GM21528 (cell line): ENCODE results near the gene MYH7.

Experiments used
- ATAC-seq: cut with Tn5 transposase; IDR thresholded peaks from one replicate; pipeline ENCODE4 v1.9.1; 2021; ENCODE audit warnings: mild to moderate bottlenecking, moderate library complexity; ENCODE audit not compliant: unreplicated experiment, low FRiP score

Gene MYH7

DNA sequence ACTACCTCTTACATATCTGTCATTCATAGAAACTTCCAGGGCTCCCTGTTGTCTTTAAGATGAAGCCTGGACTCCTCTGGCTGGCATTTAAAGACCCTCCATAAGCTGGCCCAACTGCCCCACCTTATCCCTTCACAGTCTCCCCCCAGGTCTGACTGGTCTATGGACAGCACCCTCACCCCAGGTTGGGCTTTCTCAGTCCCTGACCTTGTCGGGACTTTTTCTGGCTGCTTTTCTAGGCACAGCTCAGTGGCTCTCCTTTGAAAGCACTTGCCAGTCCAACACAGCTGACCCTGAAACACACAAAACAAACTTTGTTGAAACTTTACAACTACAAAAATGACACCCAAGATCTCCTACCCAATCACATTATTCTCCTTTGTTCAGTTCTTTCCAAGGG is 13.9 kb upstream of the MYH7 start:
- ATAC-seq: no peak

DNA sequence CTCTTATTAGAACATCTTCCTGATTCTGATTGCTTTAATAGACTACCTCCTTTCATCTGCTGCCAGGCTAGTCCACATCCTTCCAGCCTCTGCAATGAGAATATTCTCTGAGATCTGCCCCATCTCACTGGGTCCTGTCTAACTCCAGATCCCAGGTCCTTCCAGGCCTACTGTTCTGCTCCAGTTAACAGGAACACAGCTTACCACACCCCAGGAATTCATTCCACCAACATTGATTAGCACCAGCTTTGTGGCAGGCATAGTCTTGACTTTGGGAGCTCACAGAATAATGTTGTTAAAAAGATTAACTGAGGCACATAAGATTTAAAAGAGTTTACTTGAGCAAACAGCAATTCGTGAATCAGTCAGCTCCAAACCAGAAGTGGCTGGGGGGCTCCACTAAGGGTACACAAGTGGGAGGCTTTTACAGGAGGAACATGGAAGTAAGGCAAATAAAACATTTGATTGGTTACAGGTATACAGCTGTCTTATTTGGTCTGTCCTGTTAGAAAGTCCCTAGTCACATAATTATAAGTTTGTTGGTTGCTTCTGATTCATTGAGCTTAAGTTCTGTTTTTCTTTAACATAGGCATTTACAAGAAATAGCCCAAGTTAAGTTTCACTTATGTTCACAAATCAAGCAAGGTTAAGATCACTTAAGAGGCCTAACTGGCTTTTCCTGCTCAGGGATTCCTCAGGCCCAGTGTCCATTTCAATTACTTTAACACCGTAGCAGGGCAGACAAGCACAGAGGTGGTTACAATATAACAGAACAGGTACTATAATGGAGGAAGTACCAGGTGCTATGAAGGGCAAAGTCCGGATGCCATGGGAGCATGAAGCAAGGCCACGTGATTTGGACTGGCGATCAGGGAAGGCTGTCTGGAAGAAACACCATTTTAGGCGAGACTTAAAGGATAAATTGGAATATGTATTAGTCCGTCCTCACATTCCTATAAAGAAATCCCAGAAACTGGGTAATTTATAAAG is 12.2 kb upstream of the MYH7 start:
- ATAC-seq: no peak

DNA sequence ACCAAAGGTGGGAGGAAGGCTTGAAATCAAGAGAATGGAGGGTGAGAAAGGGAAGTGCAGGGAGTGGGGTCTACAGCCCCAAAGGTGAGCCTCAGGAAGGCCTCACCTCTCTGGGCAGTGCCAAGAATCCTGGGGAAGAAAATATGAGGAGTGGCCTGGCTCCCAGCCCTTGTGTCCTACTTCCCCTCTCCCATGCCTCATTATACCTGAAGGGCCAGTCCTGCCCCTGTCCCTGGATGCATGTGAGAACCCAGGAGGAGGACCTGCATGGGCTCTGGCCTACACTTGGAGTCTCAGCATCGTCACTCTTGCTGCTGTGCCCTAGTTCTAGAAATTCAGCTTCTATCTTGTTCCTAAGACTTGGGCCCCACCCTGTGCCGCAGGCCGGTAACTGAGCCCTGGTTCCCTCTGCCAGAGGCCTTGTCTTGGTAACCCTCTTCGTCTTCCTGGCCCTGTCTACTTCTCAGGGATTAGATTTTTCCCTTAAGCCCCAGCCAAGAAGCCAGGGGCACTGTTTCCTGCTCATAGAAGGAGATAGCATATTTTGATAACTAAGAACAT is 10.9 kb upstream of the MYH7 start:
- ATAC-seq: no peak

DNA sequence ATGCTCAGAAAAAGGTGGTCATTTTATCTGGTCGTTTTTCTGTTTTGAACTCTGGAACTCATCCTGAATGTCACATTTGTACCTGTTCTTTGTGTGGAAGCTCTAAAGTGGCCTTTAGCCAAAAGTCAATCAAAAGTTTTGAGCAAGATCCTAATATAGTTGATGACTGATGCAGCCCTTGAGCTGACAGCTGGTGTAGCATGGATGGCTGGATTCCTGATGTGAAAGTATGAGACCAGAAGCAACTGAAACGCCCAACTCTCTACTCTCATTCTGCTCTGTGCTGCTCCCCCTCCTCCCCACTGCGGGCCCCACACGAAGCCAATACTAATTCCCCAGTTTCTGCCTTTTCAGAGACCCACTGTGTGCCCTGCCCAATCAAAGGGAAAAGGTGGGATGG is 10.3 kb upstream of the MYH7 start:
- ATAC-seq: no peak

DNA sequence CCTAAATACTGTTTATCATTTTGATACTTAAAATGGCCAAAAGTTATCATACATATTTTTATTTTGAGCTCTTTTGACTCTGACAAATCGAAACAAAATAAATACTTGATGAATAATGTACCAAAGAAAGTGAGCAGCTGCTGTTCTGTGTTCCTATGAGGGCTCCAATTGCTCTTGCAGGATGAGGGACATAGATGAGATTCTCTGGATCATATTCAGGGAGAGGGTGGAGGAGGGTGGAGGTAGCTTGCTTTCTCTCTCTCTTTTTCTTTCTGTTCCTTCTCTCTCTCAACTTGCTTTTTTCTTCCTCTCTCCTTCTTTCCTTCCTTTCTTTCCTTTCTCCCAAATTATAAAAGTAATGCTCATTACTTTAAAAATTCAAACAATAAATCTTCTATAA is 8.9 kb upstream of the MYH7 start:
- no peak for ATAC-seq

DNA sequence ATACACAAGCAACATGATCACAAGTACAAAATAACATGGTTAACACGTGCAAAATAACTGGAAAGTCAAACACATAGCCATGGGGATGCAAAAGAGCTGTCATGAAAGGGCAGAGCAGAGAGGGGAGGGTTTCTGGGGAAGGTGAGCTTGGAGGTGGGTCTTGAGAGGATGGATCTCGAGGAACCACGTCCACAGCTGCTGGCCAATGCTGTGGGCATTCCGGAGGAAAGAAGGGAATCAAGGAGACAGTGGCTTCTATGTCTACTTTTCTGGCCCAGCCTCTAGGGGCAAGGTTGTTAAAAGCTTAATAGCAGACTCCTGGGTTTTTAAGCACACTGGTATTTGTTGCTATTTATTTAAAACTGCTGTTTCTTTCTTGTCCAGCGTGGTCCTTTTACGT is 8.4 kb upstream of the MYH7 start:
- ATAC-seq: no peak

DNA sequence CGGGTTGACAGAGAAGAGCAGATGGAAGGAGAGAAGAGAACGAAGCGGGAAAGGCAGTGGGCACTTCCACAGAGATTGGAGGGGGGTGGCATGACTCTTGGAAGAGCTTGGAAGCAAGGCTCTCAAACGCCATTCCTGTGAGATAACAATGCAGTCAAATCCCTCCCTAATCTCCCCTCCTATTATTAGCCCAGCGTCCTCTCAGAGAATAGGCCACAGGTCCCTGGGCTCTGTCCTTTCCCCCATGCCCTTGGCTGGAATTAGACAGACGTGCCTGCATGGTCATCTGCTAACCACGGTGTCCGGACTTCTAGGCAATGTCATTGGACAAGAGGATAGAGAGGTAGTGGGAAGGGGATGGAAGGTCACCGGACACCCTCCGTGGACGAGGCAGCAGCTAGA is 8.0 kb upstream of the MYH7 start:
- ATAC-seq: no peak

DNA sequence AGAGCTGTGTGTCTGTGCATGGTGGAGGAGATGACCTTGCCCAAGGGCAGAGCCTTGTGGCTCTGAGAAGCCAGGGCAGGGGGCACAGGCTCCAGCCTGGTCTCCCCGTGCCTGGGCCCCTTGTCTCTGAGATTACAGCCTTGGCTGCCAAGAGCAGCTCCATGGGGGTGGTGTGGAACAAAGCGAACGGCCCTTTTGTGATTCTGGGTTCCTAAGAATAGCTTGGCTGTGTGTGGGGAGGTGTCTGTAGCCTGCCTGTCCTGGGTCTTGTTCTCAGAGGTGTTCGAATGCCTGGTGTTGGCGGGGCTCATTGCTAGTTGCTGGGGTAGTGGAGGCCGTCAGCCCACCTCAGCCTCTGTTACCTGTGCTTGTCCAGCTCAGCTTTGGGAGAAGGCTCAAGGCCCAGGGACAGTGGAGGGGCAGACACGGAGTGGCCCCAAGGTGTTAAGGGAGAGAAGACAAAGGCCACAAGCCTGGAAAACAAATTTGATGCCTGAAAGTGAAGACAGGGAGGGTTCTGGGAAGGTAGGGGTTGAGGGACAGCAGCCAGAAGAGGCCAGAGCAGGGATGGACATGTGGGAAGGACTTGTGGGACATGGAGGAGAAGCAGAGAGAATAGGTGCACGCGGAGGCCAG is 7.4 kb upstream of the MYH7 start:
- ATAC-seq: no peak

DNA sequence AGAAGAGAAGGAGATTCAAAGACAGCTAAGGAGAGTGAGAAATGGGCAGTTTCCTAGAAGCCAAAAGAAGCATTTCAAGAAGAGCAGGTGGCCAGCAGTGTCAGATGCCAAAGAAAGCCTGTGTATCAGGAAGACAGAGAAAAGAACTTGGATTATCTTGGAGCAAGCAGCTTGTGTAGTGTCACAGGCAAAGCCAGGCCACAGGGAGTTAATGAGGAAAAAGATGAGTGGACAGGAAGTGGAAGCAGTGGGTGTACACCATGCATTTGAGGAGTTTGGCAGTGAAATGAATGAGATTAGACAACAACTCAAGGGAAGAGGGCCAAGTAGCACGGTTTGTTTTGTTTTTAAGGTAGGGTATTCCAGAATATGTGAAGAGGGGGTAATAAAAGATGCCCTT is 5.6 kb upstream of the MYH7 start:
- ATAC-seq: no peak

DNA sequence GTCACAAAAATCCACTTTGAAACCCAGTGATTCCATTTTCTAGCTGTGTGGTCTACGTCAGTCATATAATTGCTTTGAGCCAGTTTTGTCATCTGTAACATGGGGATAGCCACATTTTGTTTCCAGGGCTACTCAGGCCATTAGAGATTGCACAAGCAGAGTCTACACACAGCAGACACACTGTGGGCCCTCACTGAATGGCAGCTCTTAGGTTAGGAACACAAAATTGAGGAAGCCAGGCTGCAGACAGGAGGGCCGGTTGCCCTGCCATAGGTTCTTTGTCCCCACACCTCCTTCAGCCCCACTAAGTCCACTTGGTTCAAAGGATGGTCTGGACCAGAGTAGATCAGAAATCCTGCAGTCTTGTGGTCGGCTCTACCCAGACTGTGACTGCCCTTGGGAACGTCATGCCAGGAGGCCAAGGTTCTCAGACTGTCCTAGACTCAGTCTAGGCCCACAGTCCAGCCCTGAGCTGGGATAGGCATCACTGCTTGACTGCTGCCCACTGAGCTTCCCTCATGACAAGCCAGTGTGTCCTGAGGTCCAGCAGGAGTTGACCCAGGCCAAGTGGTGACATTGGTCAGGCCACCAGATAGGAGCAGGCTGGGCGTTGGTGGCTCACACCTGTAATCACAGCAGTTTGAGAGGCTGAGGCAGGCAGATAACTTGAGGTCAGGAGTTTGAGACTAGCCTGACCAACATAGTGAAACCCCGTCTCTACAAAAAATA is 3.8 kb upstream of the MYH7 start:
- no peak for ATAC-seq

DNA sequence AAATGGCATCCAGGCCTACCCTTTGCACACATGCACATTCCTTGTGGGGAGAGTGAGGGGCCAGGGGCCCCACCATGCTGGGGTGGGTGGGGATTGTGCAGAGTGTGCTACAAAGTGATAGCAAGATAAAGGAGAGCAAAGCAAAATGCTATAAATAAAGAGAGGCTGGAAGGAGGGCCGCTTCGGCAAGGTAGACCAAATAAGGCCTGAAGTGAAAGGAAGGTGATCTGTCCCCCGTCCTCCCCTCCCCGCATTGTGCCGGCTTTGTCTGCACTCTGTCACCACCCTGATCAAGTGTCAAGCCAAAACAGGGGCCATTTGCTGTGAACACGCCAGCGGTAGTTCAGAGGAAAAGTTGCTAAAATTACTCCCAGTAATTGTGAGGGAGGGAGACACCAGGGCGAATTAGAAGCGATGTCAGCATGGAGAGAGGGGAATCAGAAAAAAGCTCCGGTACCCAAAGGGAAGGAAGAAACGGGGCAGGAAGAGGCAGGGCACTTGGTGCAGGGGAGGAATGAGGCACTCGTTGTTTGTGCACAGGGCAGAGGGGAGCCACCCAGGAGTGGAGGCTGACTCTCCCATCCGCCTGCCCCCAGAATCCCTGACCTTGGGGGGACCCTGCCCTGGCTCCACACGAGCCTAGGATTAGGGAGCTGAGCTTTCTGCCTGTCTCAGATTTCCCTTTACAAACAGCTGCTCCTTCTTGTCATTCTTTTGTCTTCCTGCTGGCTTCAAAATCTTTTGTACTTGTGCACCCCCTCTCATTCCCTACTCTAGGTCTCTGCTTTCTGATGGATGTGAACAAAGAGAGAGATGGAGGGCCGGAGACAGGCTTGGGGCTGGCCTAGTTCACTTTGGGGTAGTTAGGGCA is 2.9 kb upstream of the MYH7 start:
- ATAC-seq: no peak

DNA sequence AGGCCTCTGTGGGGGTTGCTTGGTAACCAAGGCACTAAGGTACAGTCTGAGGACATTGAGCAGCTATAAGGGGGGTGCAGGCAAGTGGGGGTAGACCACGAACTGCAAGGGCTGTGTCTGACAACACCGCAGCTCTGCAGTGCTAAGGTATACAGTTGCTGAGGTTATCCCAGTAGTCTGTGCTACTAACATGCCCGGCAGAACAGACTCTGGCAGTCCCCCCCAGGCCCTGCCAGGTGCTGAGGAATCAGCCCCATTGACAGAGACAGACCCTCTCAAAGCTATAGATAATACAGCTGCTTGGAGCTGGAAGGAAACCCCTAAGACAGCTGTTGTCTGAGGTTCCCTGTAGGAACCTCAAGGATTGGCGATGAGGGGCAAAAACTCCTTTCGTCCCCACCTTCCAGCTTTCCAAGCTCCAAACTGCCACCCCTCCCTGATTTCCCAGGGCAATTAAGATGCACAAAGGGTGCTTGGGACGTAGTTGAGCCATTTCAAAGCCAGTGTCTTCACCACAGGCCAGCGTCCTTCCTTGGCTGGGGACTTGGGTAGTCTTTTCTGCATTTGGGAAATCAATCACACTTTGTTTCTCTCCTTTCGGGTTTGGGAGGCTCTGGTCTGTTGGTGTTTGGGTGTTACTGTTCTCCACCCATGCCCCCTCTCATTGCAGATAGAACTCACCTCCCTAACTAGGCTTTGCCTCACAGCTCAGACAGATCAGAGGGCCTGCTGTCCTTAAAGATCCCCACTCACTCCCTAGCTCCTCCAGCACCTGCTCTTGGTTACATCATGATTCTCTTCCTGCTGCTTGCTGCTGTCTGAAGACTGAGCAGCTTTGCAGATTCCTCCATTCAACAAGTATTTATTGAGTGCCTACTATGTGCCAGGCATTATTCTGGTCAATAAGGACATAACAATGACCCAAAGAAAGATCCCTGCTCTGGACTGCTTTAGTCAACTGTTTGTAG is 2.0 kb upstream of the MYH7 start:
- no peak for ATAC-seq

DNA sequence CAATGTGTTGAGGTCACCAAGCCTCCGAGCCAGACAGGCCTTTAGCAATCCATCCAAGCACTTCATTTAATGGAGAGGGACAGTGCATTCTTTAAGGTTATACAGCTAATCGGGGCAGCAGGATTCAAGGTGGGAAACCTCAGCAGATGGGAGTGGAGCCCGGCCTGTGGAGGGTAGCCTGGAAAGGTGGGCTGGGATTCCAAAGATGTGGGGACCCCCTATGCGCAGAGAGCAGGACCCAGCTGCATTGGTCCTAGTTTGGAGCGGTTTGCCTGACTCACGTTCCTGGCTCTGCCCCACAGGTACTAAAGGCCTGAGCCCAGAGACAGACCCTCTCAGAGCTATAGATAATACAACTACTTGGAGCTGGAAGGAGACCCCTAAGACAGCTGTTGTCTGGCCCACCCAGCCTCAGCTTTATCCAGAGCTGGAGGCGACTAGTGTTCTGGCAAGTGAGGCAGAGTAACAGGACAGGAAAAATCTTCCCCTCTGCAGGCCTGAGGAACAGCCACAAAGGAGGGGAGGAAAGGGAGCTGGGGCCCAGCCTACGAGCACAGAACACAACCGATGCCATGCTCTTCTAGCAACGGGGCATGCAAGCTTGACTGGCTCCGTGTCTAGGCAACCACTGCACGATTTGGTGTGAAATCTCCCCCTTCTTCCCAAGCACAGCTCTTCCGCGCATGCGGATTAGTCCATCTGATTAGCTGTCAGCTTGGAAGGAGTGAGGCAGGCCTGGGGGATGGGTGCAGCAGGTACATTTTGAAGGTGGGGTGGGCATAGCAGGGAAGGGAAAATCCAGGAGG is 1.1 kb upstream of the MYH7 start:
- no peak for ATAC-seq

DNA sequence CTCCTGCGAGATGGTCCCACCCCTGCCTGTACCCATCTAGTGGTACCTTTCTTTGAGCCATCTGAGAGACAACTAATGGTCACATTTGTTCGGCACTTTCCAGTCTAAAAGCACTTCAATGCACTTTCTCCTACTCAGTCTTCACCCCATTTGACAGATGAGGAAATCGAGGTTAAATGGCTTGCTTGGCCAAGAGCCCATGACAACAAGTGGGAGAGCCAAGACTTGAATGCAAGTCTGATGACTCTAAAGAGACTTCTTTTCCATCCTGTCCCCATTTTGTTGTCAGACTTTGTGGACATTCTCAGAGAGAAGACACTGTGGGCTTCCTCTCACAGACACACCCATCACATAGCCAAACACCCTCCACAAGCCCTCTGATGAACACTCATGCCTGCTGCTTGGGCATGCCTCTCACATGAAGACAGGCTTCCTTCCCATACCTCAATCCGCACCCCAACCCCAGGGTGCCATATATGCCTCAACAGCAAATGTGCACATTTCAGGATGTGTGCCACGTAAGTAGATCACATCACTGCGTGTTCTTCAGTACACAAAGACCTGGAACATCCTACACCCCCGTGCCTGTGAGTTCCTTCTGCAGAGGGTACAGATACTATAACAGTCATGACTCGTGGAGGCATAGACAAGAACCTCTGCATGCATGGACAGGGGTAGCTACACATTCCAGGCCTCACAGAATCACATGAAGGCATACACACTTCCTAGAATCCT is 805 bp downstream of the MYH7 start:
- ATAC-seq: no peak

DNA sequence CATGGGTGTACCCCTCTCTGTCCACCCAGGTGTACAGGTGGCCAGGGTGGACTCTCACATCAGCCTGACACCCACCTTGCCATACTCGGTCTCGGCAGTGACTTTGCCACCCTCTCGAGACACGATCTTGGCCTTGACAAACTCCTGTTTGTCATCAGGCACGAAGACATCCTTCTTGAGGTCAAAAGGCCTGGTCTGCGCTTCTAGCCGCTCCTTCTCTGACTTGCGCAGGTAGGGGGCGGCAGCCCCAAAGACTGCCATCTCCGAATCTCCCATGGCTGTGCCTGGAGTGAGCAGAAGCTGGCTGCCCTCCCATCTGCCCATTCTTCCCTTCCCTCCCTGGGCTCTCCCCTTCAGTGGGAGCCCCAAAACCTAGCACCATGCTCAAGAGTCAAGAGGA is 2.0 kb downstream of the MYH7 start:
- no peak for ATAC-seq

DNA sequence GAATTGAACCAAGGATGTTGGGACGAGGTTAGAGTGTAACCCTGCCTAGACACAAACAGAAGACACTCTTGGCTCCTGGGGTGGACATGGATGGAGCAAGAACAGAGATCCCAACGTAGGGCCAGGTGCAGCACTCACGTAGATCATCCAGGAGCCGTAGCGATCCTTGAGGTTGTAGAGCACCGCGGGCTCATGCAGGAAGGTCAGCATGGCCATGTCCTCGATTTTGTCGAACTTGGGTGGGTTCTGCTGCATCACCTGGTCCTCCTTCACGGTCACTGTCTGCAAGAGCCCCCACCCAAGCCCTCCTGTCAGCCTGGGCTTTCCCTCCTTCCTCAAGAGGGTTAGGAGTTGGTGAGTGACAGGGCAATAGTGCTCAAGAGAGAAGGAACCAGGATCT is 2.5 kb downstream of the MYH7 start:
- no peak for ATAC-seq

DNA sequence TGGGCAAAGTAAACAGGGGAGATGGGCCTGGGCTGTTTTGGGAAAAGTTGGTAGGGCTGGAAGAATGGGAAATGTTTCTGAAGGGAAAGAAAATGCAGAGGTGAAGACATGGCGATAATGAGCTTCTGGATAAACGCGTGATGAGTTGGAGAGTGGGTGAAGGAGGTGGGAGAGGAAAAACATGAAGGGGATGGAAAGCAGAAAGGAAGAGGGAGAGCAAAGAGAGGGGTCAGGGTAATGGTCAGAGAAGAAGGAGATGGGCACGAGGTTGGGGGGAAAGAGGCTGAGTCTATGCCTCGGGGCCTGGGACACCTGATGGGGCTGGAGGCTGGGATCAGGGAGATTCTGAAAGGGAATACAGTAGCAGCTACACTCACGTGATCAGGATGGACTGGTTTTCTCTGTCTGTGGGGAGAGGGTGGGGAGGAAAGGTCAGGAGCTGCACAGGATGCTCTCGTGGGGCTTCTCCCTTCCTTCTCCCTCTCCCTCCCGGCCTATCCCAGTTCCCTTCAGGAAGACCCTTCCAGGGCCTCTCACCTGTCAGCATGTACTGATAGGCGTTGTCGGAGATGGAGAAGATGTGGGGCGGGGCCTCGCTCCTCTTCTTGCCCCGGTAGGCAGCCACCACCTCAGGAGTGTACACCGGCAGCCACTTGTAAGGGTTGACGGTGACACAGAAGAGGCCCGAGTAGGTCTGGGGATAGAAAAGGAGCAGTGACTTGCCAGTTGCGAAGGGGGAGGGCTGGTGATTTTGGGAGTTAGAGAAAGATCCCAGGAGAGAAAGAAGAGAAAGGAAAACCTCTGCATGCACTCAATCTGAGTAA is 3.1 kb downstream of the MYH7 start:
- no peak for ATAC-seq
